ENCODE data around the gene MYO9B.

- no peak for TF ChIP-seq CTCF (IDR thresholded peaks at IDR 0.05)
- no peak for TF ChIP-seq POLR2AphosphoS5 (IDR thresholded peaks at IDR 0.05; ENCODE audit: insufficient read depth in 1 of 2, low read depth in 1 of 2)
These were observed 10.5 kb downstream of the MYO9B start for GRCh38 chr19:17086120-17086519.

All from vagina (tissue), 2 donors.